A549 (cell line): Measurements from ENCODE around the gene AHCTF1.

Experiments used
- CTCF ChIP-seq: fragments of >200 bp; sonication (Bioruptor Twin); formaldehyde crosslinking; IDR thresholded peaks from 3 replicates; pipeline ENCODE4 v1.5.1; 2016
- NR3C1 ChIP-seq: fragments of >200 bp; sonication (Bioruptor Twin); formaldehyde crosslinking; IDR thresholded peaks from 3 replicates; pipeline ENCODE4 v1.6.1; 2017
- SMC3 ChIP-seq: fragments of >200 bp; sonication (Bioruptor Twin); formaldehyde crosslinking; IDR thresholded peaks from 3 replicates; pipeline ENCODE4 v1.6.1; 2018; ENCODE audit warnings: inconsistent platforms

DNA sequence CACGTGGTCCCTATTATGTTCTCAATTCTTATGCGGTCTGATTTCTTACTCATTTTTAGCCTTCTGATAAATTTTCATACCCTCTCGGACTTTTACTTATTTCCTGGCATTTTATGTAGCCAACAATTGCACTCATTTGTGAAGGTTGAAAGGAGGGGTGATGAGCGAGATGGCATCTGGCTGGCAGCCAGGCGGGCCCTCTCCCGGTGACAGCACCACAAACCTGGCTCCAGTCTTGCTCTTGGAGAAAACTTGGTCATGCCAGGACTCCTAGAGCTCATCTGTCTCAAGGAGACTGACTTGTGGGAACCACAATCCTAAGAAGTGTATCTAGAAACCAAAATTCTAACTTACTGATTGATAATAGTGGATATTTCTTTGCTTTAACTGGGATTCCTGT, 14.6 kb upstream of the AHCTF1 start:
- no peak for TF ChIP-seq CTCF
- TF ChIP-seq SMC3: no peak
- no peak for TF ChIP-seq NR3C1
